ENCODE results near the gene ZNF205. TPM values are rescaled to one million over a fixed set of nuclear protein-coding genes. Genes with fewer than 3 reads are reported as not detected.

The ZNF205 gene
- total RNA-seq, 1 experiment from 2014 or later: 18.3 TPM

- Histone ChIP-seq H3K4me3 (ENCODE audit: low read depth in 2 of 2, low read length in 2 of 2) (no peak overlapping the region), H3K27me3 (ENCODE audit: control insufficient read depth, insufficient read depth, low read length) (no peaks in the 10 kb centered on the region), H3K4me1 (ENCODE audit: control insufficient read depth, insufficient read depth, low read length) (peaks cover 4% of the 10 kb centered on the region; the same call in 1 of the 2 replicates), H3K36me3 (ENCODE audit: control insufficient read depth, insufficient read depth, low read length) (no peaks in the 10 kb centered on the region), H3K9me3 (ENCODE audit: control insufficient read depth, insufficient read depth, low read depth, low read length) (no peaks in the 10 kb centered on the region), H3K27ac (ENCODE audit: low read length) (no peak overlapping the region)
- CTCF ChIA-PET: no interaction called here
- ATAC-seq (no peak), DNase-seq (ENCODE audit: low read depth, low spot score) (no peak)
- POLR2A ChIA-PET: no interaction called here
- no peak for TF ChIP-seq POLR2AphosphoS5 (IDR thresholded peaks at IDR 0.05; ENCODE audit: low read depth, low read length)
- TF ChIP-seq CTCF (IDR thresholded peaks at IDR 0.05): no peak
- TF ChIP-seq TCF7L2 (IDR thresholded peaks at IDR 0.05; ENCODE audit: low read depth, low read length): no peak
- in situ Hi-C loops (cut with HindIII; ENCODE audit: low pct_unique_long_range_greater_than_20kb, low sequenced_read_pairs): no loop called here
- BruUV-seq (replicated peaks): no TSS peak
- intact Hi-C loops (cut with micrococcal nuclease; ENCODE audit: unreplicated experiment): no loop called here
These were observed 28.4 kb downstream of the ZNF205 start for GRCh38 chr16:3140603-3141427.

- CTCF ChIA-PET: no interaction called here
- no peaks in the 10 kb centered on the region for H3K9me3 ChIP-seq (ENCODE audit: control insufficient read depth, insufficient read depth, low read depth, low read length)
These were observed 29.5 kb downstream of the ZNF205 start for GRCh38 chr16:3141781-3142311.

More at GRCh38 chr16:3141781-3142311, 29.5 kb downstream of the ZNF205 start:
- BruUV-seq (replicated peaks): no TSS peak
- in situ Hi-C loops (cut with HindIII; ENCODE audit: low pct_unique_long_range_greater_than_20kb, low sequenced_read_pairs) (no loop called here), intact Hi-C loops (cut with micrococcal nuclease; ENCODE audit: unreplicated experiment) (no loop called here)
- Histone ChIP-seq H3K4me3 (ENCODE audit: low read depth in 2 of 2, low read length in 2 of 2) (no peak overlapping the region), H3K4me1 (ENCODE audit: control insufficient read depth, insufficient read depth, low read length) (no peaks in the 10 kb centered on the region), H3K27ac (ENCODE audit: low read length) (no peak overlapping the region), H3K27me3 (ENCODE audit: control insufficient read depth, insufficient read depth, low read length) (no peaks in the 10 kb centered on the region), H3K36me3 (ENCODE audit: control insufficient read depth, insufficient read depth, low read length) (no peaks in the 10 kb centered on the region)
- ATAC-seq: no peak
- POLR2A ChIA-PET: no interaction called here
- no peak for DNase-seq (ENCODE audit: low read depth, low spot score)
- TF ChIP-seq REST (IDR thresholded peaks at IDR 0.05; ENCODE audit: insufficient read depth in 1 of 2, low read depth in 2 of 2, low read length in 1 of 2): no peak
- TF ChIP-seq CTCF (IDR thresholded peaks at IDR 0.05): no peak
- TF ChIP-seq POLR2AphosphoS5 (IDR thresholded peaks at IDR 0.05; ENCODE audit: low read depth, low read length): no peak
- TF ChIP-seq TCF7L2 (IDR thresholded peaks at IDR 0.05; ENCODE audit: low read depth, low read length): no peak
- no peak for TF ChIP-seq SIN3A (IDR thresholded peaks at IDR 0.05; ENCODE audit: borderline replicate concordance, insufficient read depth, low read depth, low read length)
